ENCODE measurements around the gene RAPGEF1.
A peak's percentile ranks its signal among the peaks of the same experiment; 100 is the strongest.

RAPGEF1 gene

DNA sequence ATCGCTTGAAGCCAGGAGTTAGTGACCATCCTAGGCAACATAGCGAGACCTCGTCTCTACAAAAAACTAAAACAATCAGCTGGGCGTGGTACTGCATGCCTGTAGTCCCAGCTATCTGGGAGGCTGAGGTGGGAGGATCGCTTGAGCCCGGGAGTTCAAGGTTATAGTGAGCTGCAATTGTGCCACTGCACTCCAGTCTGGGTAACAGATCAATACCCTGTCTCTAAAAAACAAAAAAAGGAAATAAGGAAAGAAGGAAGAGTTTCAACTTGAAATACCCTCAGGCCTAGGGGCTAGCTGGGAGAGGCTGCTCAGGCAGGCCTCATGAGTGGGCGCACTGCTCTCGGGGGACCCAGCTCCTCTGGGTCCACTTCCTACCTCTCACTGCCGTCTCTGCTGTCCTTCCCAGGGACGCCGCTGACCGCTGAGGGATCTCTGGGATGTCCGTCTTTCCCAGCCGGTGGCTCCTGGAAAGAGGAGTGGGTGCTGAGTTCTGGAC is 138.1 kb downstream of the RAPGEF1 start:
- no peak for DNase-seq

DNA sequence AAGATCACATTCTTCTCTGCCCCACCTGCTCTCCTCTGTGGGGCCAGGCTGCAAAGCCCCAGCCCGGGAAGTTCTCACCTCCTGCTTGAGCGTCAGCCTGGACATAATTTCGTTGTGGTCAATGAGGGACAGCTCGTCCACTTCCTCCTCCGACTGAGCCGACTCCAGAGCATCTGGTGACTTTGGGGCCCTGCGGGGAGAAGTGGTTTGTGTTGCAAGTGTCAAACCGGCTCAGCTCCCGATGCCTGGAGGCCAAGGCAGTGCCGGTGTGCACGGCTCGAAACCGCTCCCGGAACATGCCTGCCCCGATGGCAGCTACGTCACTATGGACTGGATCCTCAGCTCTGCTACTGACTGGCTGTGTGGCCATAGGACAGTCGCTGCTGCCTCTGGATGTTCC is 141.8 kb downstream of the RAPGEF1 start:
- no peak for DNase-seq

GRCh38 chr9:131597246-131597645 is 142.6 kb downstream of the RAPGEF1 start:
- DNase-seq: no peak

DNA sequence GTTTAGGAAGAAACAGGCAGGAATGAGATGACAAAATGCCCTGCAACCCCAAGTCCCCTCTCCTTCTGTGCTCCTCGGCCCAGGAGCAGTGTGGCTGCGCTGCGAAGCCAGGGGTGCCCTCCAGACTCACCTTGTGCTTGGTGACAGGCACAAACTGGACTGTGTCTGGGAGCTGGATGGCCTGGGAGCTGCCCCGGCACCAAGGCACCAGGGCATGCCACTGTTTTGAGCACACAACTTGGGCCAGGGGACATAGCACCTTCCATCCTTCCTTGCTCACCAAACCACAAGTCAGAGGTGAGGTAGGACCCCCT is 143.5 kb downstream of the RAPGEF1 start:
- no peak for DNase-seq

DNA sequence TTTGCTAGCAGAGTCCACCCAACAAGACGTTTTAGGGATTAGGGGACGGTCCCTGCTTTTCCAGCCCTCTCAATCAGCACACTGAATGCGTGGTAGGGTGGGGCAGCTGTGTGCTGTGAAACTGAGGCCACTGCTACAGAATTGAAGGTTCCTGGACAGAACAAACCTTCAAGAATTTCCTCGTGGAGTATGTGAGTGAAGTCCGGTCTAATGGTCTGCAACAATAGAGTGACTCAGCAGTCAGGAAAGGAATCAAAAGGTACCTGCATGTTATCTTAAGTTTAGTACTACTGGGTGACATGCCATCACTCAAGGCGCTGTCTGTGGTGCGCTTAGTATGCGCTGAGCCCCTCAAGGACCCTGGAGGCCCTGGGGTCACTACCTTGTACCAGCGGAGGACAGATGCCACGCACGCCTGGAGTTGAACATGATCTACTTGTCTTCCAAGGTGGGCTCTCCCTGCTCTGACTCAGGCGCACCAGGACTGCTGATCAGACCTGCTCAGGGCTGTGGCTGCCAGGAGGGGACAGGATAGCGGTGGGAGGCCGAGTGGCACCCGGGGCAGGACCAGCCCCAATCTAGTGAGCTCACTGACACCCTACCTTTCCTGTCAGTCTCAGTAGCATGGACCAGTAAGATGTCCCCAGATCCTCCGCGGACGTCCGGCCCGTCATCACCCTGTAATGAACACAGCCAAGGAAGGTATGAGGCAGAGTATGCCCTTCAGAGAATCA is 144.0 kb downstream of the RAPGEF1 start:
- DNase-seq: no peak

GRCh38 chr9:131594906-131595665 is 144.8 kb downstream of the RAPGEF1 start:
- no peak for DNase-seq

- no peak for DNase-seq
These were observed 145.8 kb downstream of the RAPGEF1 start for GRCh38 chr9:131593936-131594665.

DNA sequence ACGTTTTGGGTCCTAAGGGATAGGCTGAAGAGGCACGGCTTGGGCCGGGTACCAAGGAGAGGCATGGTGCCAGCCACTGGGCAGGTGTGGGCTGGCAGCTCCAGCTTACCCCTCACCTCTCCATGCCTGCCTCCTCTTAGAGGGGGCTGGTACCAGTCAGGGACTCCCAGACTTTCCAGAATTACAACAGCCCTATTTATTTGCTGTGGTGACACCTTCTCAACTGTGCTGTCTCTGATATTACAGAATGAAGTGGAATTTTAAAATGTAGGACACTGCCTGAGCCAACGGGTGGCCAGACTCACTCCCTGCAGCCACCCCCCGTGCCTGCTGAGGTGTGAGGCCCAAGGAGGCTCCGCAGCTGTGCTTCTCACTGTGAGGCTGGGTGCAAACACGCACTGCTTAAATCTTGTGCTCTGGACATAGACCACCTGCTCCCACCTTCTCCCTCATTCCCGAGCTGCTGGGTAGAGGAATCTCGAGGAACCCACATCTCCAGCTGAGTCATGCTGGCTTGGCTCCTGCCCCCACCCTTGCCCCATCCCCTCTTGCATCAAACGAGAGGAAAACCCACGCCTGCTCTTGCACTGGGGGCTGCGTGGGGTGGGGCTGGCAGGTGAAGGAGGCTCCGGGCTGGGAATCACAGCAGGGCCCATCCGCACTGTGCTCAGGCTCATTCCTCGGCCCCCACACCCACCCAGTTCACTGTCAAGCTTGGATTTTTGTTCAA is 146.6 kb downstream of the RAPGEF1 start:
- DNase-seq: no peak

GRCh38 chr9:131591845-131592208 is 148.0 kb downstream of the RAPGEF1 start:
- no peak for DNase-seq

DNA sequence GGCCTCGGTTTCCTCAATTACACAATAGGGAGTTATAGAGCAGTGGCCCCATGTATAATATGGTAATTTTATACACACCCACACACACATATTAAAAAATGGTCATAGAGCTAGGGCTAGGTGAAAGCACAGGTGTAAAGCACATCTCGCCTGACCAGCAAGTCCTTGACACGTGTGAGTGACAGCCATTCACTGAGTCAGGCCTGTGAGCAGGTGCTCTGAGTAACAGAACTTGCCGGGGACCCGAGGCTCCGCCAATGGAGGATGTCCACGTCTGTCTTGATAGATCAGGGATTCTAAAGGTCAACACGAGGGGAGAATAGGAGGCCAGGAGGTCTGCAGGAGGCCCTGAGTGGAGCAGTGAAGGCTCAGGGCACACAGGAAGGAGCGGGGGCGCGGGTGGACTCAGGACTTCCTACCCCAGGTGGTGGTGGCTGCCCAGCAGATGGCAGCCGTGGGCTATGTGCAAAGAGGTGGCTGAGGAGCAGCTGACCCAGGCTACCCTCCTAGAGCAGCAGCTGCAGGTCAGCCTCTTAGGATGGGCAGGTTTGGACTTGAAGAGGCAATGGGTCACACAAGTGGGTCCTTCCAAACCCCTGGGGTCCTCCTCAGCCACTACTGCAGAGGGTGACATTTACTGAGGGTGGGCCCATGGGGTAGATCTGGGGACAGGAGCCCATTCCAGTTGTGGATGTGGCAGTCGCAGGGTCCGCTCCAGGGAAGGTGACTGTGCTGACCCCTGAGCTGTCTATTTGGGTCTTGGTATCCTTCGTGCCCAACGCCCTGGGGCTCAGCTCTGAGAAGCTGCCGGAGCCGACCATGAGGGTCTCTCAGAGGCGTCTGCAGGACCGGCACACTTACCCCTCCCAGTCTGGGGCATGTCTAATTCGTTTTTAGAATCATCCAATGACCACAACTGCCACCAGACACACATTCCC is 148.7 kb downstream of the RAPGEF1 start:
- peak; percentile 44 for DNase-seq

DNA sequence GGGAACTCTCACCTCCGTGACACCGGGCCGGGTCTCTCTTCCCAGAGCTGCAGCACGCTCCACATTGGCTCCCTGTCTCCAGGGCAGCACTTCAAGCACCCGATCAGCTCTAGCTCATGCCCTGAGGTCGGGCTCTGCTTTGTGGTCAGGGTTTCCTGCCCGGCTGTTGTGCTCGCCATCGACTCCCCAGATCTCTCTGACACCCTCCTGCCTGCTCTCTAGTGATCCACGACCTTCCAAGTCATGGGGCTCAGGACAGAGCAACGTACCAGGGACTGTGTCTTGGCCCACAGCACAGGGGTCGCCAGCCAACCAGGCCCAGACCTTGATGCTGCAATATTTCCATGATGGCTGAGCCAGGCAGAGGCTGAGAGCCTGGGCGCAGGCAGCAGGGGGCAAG is 149.4 kb downstream of the RAPGEF1 start:
- no peak for DNase-seq

DNA sequence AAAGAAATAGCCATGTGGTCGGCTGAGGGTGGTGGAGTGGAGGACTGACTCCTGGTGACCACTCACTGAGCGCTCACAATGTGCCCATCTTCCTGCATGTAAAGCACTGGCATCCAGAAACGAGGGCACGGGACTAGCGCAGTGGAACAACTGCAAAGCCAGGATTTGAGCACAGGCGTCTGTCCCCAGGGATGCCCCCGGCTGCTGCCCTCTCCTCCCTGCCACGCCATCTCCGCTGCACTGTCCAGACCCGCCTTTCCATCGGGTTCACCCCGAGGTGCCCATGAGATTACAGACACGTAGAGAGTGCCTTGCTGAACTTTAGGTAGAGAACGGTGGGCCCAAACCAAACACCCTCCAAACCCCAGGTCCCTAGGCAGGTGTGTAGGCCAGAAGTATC is 149.9 kb downstream of the RAPGEF1 start:
- DNase-seq: no peak

DNA sequence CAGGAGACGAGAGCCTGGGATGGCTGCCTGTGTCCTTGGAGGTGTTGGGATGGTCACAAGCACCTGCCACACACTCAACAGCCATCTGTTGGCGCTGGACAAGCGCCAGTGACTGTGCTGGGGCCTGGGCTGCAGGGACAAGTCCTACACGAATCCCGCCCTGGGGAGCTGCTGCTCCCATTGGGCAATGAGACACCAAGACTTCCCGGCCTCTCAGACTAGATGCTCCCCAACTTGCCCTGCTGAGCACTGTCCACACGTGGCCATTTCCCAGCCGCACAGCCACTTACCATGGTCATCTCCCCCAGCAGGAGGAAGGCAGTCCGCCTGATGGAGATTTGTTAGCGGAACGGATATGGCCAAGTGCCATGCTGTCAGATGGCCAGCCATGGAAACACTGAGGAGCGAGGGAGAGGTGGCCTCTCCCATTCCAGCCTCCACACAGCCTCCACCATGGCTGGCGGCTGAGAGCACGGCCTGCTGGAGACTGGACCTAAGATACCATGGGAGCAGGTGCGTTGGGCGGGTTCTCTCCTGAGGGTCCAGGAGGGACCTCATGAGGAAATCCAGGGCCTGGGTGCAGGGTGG is 150.7 kb downstream of the RAPGEF1 start:
- DNase-seq: no peak

GRCh38 chr9:131588396-131588795 is 151.5 kb downstream of the RAPGEF1 start:
- DNase-seq: no peak

- DNase-seq: no peak
These were observed 152.0 kb downstream of the RAPGEF1 start for GRCh38 chr9:131587906-131588305.

DNA sequence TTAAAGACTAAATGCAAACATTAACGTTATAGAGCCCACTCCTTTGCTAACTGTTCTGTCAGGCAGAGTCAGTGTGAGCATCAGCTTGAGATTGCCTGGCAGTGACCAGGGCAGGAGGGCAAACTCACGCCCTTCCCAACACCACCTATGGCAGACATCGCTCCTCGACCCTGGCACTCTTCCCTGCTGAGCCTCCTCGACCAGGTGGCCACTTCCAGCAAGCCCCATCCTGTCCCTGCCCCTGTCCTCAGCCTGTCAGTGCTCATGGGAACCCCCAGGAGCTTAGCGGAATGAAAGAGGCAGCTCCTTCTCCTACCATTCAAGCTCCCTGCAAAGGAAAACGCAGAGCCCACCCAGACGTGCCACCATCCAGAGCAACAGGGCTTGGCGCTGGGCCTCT is 152.5 kb downstream of the RAPGEF1 start:
- DNase-seq: no peak

DNA sequence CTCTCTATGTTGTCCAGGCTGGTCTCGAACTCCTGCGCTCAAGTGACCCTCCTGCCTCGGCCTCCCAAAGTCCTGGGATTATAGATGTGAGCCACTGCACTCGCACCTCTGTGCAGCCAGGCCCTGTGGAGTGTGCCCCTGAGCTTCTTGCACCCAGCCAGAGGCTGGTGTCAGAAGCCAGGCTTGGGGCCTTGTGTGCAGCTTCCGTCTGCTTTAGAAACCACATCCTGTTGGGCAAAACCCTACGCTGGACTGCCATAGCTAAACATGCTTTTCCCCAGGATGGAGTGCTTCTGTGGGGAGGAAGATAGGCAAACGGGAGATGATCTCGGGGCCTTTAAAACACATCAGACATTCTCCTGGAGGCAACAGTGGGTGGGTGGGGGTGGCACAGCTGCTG is 154.5 kb downstream of the RAPGEF1 start:
- no peak for DNase-seq

- no peak for DNase-seq
These were observed 155.0 kb downstream of the RAPGEF1 start for GRCh38 chr9:131584858-131585257.

DNA sequence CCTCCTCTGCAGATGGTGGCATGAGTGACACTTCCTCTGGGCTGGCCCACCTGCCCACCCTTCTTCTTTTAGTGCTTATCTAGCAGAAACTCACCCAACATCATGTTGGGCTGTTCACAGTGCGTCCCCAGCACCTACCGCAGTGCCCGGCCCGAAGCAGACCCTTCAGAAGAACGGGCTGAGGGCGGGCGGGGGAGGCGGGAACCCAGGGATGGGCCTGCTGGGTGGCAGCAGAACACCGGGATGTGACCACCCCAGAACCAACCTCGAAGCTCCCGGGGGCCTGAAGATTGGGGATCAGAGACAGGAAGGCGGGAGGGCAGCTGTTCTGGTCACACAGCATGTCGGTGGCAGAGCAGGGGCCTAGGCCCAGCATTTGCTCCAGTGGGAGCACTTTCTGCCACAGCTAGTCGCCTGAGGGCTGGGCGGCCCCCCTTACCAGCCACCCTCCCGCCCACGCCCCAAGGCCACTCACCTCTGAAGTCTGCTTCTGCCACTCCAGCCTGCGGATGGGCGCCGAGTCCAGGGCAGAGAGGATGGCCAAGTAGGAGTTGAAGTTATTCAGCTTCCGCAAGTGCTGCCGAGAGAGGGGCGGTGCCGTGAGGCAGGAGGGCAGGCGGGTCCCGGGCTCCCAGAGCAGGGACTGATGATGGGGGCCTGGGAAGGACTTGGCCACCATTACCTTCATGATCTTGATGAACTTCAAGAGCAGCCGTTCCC is 155.9 kb downstream of the RAPGEF1 start:
- no peak for DNase-seq

DNA sequence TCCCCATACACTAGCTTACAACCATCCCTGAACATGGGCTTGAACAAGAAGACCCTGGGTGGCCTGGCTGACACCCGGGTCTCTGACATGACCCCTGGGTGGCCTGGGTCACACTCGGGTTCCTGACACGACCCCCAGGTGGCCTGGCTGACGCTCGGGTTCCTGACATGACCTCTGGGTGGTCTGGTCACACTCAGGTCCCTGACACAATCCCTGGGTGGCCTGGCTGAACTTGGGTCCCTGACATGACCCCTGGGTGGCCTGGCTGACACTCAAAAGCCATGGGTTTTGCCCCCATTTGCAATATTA is 156.6 kb downstream of the RAPGEF1 start:
- no peak for DNase-seq

All from right kidney (tissue), 1 donor.